Neural cell (in vitro differentiated cells): ENCODE measurements around the gene CARMIL1. TPM values are rescaled to one million over a fixed set of nuclear protein-coding genes. Genes with fewer than 3 reads are reported as not detected.

Experiments used
- H2AFZ ChIP-seq: fragments of 200-600, 300-800 bp; sonication (generic), shearing (Covaris generic); 2 replicates; pipeline ENCODE4 v1.6.0; 2014; ENCODE audit warnings: low read depth, mild to moderate bottlenecking, antibody characterized with exemption, low read length, moderate library complexity
- H3F3A ChIP-seq: fragments of 200-600 bp; shearing (Covaris generic); 2 replicates; pipeline ENCODE4 v1.6.1; 2016; ENCODE audit warnings: mild to moderate bottlenecking, moderate library complexity, mixed read lengths, antibody characterized with exemption, low read length; ENCODE audit not compliant: insufficient read depth, poor library complexity, severe bottlenecking
- H3K27ac ChIP-seq: fragments of 200-600, 300-800 bp; sonication (generic), shearing (Covaris generic); 2 replicates; pipeline ENCODE4 v1.5.1; 2014; ENCODE audit warnings: mild to moderate bottlenecking, low read length, moderate library complexity
- H3K27me3 ChIP-seq: fragments of 300-800, 200-600 bp; sonication (generic), shearing (Covaris generic); 2 replicates; pipeline ENCODE4 v1.6.0; 2014; ENCODE audit warnings: mild to moderate bottlenecking, low read depth, low read length, moderate library complexity; ENCODE audit not compliant: insufficient read depth
- H3K36me3 ChIP-seq: fragments of 300-800, 200-600 bp; sonication (generic), shearing (Covaris generic); 2 replicates; pipeline ENCODE4 v1.5.1; 2014; ENCODE audit warnings: mild to moderate bottlenecking, antibody characterized with exemption, low read length, moderate library complexity; ENCODE audit not compliant: insufficient read depth
- H3K4me2 ChIP-seq: fragments of 300-800, 200-600 bp; sonication (generic), shearing (Covaris generic); 2 replicates; pipeline ENCODE4 v1.6.0; 2014; ENCODE audit warnings: mild to moderate bottlenecking, low read length
- H3K4me3 ChIP-seq: fragments of 300-800, 200-600 bp; sonication (generic), shearing (Covaris generic); 2 replicates; pipeline ENCODE4 v1.5.1; 2014; ENCODE audit warnings: mild to moderate bottlenecking, low read length, moderate library complexity
- H3K79me2 ChIP-seq: fragments of 200-600 bp; shearing (Covaris generic); replicated peaks from 2 replicates; pipeline ENCODE4 v1.6.0; 2014; ENCODE audit warnings: mild to moderate bottlenecking, low read length, moderate library complexity; ENCODE audit not compliant: insufficient read depth
- H3K9ac ChIP-seq: fragments of 300-800, 200-600 bp; sonication (generic), shearing (Covaris generic); 2 replicates; pipeline ENCODE4 v1.6.1; 2016; ENCODE audit warnings: mild to moderate bottlenecking, low read length, mixed read lengths
- H3K9me2 ChIP-seq: fragments of 200-600 bp; shearing (Covaris generic); 2 replicates; pipeline ENCODE4 v1.6.1; 2016; ENCODE audit warnings: mild to moderate bottlenecking, low read length, mixed read lengths; ENCODE audit not compliant: insufficient read depth
- H3K9me3 ChIP-seq: fragments of 200-600, 300-800 bp; sonication (generic), shearing (Covaris generic); 2 replicates; pipeline ENCODE4 v1.6.1; 2016; ENCODE audit warnings: mild to moderate bottlenecking, mixed run types, low read length, moderate library complexity, mixed read lengths
- H4K20me1 ChIP-seq: fragments of 200-600 bp; shearing (Covaris generic); 2 replicates; pipeline ENCODE4 v1.6.1; 2016; ENCODE audit warnings: mild to moderate bottlenecking, mixed run types; ENCODE audit not compliant: insufficient read depth
- EP300 ChIP-seq: fragments of 450-650 bp; conservative IDR thresholded peaks from 2 replicates; pipeline ENCODE4 v1.6.1; 2014; ENCODE audit warnings: antibody characterized with exemption, mild to moderate bottlenecking, moderate library complexity; ENCODE audit not compliant: poor library complexity, severe bottlenecking
- EZH2 ChIP-seq: fragments of 200-600, 300-800 bp; shearing (Covaris generic), sonication (generic); IDR thresholded peaks from 2 replicates; pipeline ENCODE4 v1.6.1; 2014; ENCODE audit warnings: antibody characterized with exemption, low read length, borderline replicate concordance, mild to moderate bottlenecking; ENCODE audit not compliant: insufficient read depth, poor library complexity, severe bottlenecking
- MXI1 ChIP-seq: fragments of 450-650 bp; conservative IDR thresholded peaks from 2 replicates; pipeline ENCODE4 v1.6.1; 2014; ENCODE audit warnings: antibody characterized with exemption, mild to moderate bottlenecking; ENCODE audit not compliant: poor library complexity, severe bottlenecking
- POLR2AphosphoS5 ChIP-seq: IDR thresholded peaks from 2 replicates; pipeline ENCODE4 v1.6.1; 2012
- RAD21 ChIP-seq: fragments of 450-650 bp; conservative IDR thresholded peaks from 2 replicates; pipeline ENCODE4 v1.6.1; 2014; ENCODE audit warnings: antibody characterized with exemption, mild to moderate bottlenecking, moderate library complexity
- REST ChIP-seq: IDR thresholded peaks from 2 replicates; pipeline ENCODE4 v1.6.1; 2012; ENCODE audit warnings: borderline replicate concordance
- SMC3 ChIP-seq: fragments of 450-650 bp; conservative IDR thresholded peaks from 2 replicates; pipeline ENCODE4 v1.6.1; 2014; ENCODE audit warnings: antibody characterized with exemption, mild to moderate bottlenecking, moderate library complexity; ENCODE audit not compliant: poor library complexity
- TAF1 ChIP-seq: IDR thresholded peaks from 2 replicates; pipeline ENCODE4 v1.6.1; 2012; ENCODE audit warnings: low read depth
- polyA plus RNA-seq: library from polyadenylated mRNA; depleted of rRNA; stranded (reverse); fragments of >200 nt; gene quantifications from 2 replicates; pipeline ENCODE4 v1.2.3, GENCODE V29; 2014
- TF ChIP-seq, protein P1 (sequence below): fragments of 450-650 bp; IDR thresholded peaks from 2 replicates; pipeline ENCODE4 v1.5.1; 2014; ENCODE audit warnings: antibody characterized with exemption, mild to moderate bottlenecking, moderate library complexity; ENCODE audit not compliant: poor library complexity, severe bottlenecking

The CARMIL1 gene
- polyA plus RNA-seq, 1 donor from 2014 or later = 5.3 TPM

DNA sequence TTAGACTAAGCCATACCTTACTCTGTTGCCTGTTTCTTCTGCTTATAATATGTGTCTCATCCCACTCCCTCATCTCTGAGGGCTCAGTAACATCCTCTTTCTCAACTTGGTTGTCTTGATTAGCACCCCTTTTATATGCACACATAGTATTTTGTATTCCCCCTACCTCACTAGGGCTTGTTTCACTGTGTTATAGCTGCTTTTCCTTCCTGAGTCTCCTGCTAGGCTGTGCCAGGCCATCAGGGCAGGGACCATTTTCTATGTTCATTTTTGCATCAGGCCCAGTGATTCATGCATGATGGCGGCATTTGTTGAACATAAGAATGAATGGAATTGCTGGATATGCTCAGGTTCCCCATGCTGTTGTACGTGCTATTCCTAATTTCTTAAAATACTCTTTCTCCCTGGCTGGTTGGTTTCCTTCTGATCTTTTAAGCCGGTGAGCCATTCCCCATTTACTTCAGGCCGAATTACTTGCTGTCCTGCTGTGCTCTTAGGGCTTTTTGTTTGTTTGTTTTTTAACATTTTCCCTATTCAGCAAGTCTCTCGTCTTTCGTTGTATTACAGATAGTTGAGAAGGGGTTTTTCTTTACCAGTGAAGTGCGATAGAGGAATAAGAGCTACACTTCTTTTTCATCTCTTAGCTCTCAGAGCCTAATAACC, 183.2 kb downstream of the CARMIL1 start:
- Histone ChIP-seq H4K20me1 (no peaks in the 10 kb centered on the region), H3K36me3 (no peaks in the 10 kb centered on the region), H3K79me2 (no peaks in the 10 kb centered on the region), H3F3A (no peaks in the 10 kb centered on the region), H3K27me3 (no peaks in the 10 kb centered on the region), H3K4me3 (no peak overlapping the region), H3K9ac (no peak overlapping the region), H3K27ac (no peak overlapping the region), H3K4me2 (no peak overlapping the region), H3K9me2 (no peaks in the 10 kb centered on the region), H2AFZ (no peak overlapping the region), H3K9me3 (no peaks in the 10 kb centered on the region)
- TF ChIP-seq, protein P1, sequence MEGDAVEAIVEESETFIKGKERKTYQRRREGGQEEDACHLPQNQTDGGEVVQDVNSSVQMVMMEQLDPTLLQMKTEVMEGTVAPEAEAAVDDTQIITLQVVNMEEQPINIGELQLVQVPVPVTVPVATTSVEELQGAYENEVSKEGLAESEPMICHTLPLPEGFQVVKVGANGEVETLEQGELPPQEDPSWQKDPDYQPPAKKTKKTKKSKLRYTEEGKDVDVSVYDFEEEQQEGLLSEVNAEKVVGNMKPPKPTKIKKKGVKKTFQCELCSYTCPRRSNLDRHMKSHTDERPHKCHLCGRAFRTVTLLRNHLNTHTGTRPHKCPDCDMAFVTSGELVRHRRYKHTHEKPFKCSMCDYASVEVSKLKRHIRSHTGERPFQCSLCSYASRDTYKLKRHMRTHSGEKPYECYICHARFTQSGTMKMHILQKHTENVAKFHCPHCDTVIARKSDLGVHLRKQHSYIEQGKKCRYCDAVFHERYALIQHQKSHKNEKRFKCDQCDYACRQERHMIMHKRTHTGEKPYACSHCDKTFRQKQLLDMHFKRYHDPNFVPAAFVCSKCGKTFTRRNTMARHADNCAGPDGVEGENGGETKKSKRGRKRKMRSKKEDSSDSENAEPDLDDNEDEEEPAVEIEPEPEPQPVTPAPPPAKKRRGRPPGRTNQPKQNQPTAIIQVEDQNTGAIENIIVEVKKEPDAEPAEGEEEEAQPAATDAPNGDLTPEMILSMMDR = no peak
- no peak for TF ChIP-seq REST
- TF ChIP-seq TAF1 = no peak
- no peak for TF ChIP-seq MXI1
- no peak for TF ChIP-seq RAD21
- TF ChIP-seq EZH2 = no peak
- no peak for TF ChIP-seq POLR2AphosphoS5
- TF ChIP-seq SMC3 = no peak
- no peak for TF ChIP-seq EP300

- no peaks in the 10 kb centered on the region for H3K27me3 ChIP-seq
- H2AFZ ChIP-seq = no peak overlapping the region
Observed at GRCh38 chr6:25463441-25463840, 184.3 kb downstream of the CARMIL1 start.

More at GRCh38 chr6:25463441-25463840, 184.3 kb downstream of the CARMIL1 start:
- Histone ChIP-seq H4K20me1 (no peaks in the 10 kb centered on the region), H3K4me2 (no peak overlapping the region), H3K9ac (no peak overlapping the region), H3K79me2 (no peaks in the 10 kb centered on the region), H3K4me3 (no peak overlapping the region), H3K9me3 (no peaks in the 10 kb centered on the region), H3K36me3 (no peaks in the 10 kb centered on the region), H3K27ac (no peak overlapping the region), H3F3A (no peaks in the 10 kb centered on the region), H3K9me2 (no peaks in the 10 kb centered on the region)
- no peak for TF ChIP-seq EZH2
- no peak for TF ChIP-seq POLR2AphosphoS5
- no peak for TF ChIP-seq TAF1
- no peak for TF ChIP-seq MXI1
- TF ChIP-seq, protein P1 = no peak
- TF ChIP-seq SMC3 = no peak
- TF ChIP-seq RAD21 = no peak
- no peak for TF ChIP-seq REST
- no peak for TF ChIP-seq EP300
